ENCODE measurements around the gene PHC2. TPM values are rescaled to one million over a fixed set of nuclear protein-coding genes. Genes with fewer than 3 reads are reported as not detected.

Gene PHC2
- total RNA-seq, 1 experiment from 2014 or later, result 9.4 TPM

DNA sequence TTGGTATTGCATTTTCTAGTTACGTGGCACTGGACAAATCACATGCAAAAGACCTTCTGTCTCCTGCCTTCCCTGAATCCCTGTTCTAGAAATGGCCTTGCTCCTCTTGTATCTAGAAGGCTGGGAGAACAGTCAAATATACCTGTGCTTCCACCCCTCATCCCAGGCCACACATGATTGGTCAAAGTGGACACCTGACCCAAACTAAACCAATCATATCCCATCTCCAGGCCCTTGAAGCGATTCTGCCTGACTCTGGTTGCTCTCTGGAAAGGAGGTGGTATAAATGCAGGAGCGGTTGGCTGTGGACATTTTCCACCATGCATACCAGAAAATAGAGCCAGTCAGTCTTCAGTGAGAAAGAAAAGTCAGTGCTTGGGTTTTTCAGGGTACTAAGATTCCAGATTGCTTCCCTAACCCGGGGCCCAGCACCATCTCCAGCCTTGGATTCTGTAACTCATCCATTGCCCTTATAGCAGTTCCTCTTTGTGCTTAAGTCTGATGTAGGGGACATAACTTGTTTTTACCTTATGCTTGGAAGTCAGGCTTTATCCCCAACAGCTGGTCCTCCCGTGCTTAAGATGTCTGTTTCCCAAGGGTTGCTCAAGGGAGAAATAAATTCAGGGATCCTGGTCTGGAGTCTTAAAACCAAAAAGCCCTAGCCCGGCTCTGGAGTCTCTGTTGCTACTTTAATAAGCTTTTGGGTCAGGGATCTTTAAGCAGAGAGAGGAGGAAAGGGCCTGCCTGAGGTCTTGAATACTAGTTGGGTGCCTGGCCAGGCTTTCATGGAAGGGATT lies 7.7 kb upstream of the PHC2 start:
- Mint-ChIP-seq H3K27ac (no peak overlapping the region), H3K27me3 (ENCODE audit: low read depth) (peaks cover 17% of the 10 kb centered on the region), H3K4me1 (peaks cover 15 to 24% of the 10 kb centered on the region in 2 experiments; a peak in 3 of 4 replicates), H3K36me3 (ENCODE audit: insufficient read depth in 1 of 3, low read depth in 3 of 3) (no peaks in the 10 kb centered on the region), H3K9me3 (no peaks in the 10 kb centered on the region; a peak in 1 of 5 replicates), H3K4me3 (no peak overlapping the region)
- H3K14ac ChIP-seq (ENCODE audit: insufficient read depth, low read length), result no peak overlapping the region
- H3K4me2 ChIP-seq (ENCODE audit: insufficient read depth, insufficient read length, low read length), result no peak overlapping the region
- no peak overlapping the region for H3K18ac ChIP-seq (ENCODE audit: insufficient read length, low read depth, low read length)
- no peak overlapping the region for H4K8ac ChIP-seq (replicated peaks; ENCODE audit: insufficient read length, low read depth, low read length)
- H2AK5ac ChIP-seq (ENCODE audit: insufficient read length, low read length), result no peak overlapping the region
- peaks cover 2% of the 10 kb centered on the region for H3K4me1 ChIP-seq (ENCODE audit: insufficient read depth, low read length)
- DNase-seq, result no peak
- no peaks in the 10 kb centered on the region for H3K9me3 ChIP-seq (ENCODE audit: control insufficient read depth, low read depth, low read length)
- no peak overlapping the region for H3K23ac ChIP-seq (ENCODE audit: insufficient read length, low read depth, low read length)
- H2BK20ac ChIP-seq (ENCODE audit: low read depth, low read length, poor library complexity, severe bottlenecking), result no peak overlapping the region
- no peak overlapping the region for H3K56ac ChIP-seq (ENCODE audit: insufficient read length, low read depth, low read length)
- H2BK5ac ChIP-seq (ENCODE audit: insufficient read length, low read length), result no peak overlapping the region
- H2BK15ac ChIP-seq (ENCODE audit: low read depth, low read length), result no peak overlapping the region
- H3K4ac ChIP-seq (ENCODE audit: low read depth, low read length), result no peak overlapping the region
- no peak overlapping the region for H2BK12ac ChIP-seq (ENCODE audit: insufficient read length, low read depth, low read length)
- H3K79me1 ChIP-seq (ENCODE audit: insufficient read depth, low read depth, low read length, poor library complexity, severe bottlenecking), result no peaks in the 10 kb centered on the region
- WGBS (ENCODE audit: extremely low coverage, insufficient read length, low lambda C conversion rate), result no CpG with 5 or more reads among the region's 6 CpGs
- no peak overlapping the region for H4K5ac ChIP-seq (ENCODE audit: insufficient read length, low read depth, low read length)
- no peak overlapping the region for H4K91ac ChIP-seq (ENCODE audit: insufficient read length, low read depth, low read length)
- H3K79me2 ChIP-seq (ENCODE audit: insufficient read depth, low read length), result no peaks in the 10 kb centered on the region
- no peak overlapping the region for H2BK120ac ChIP-seq (ENCODE audit: low read depth, low read length, poor library complexity, severe bottlenecking)
- TF ChIP-seq, protein P1, sequence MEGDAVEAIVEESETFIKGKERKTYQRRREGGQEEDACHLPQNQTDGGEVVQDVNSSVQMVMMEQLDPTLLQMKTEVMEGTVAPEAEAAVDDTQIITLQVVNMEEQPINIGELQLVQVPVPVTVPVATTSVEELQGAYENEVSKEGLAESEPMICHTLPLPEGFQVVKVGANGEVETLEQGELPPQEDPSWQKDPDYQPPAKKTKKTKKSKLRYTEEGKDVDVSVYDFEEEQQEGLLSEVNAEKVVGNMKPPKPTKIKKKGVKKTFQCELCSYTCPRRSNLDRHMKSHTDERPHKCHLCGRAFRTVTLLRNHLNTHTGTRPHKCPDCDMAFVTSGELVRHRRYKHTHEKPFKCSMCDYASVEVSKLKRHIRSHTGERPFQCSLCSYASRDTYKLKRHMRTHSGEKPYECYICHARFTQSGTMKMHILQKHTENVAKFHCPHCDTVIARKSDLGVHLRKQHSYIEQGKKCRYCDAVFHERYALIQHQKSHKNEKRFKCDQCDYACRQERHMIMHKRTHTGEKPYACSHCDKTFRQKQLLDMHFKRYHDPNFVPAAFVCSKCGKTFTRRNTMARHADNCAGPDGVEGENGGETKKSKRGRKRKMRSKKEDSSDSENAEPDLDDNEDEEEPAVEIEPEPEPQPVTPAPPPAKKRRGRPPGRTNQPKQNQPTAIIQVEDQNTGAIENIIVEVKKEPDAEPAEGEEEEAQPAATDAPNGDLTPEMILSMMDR (conservative IDR thresholded peaks at IDR 0.05), result no peak
- H3K9ac ChIP-seq (ENCODE audit: extremely low read depth, insufficient read length, low read length), result no peak overlapping the region
- no peak overlapping the region for H3K27ac ChIP-seq (ENCODE audit: insufficient read length, low read depth, low read length)
- no peaks in the 10 kb centered on the region for H3K23me2 ChIP-seq (ENCODE audit: insufficient read length, low read depth, low read length, poor library complexity, severe bottlenecking)
- no peaks in the 10 kb centered on the region for H3K27me3 ChIP-seq (ENCODE audit: insufficient read depth, low read length)
- no peaks in the 10 kb centered on the region for H4K20me1 ChIP-seq (ENCODE audit: control insufficient read depth, insufficient read depth, insufficient read length)
- no peak overlapping the region for H3T11ph ChIP-seq (ENCODE audit: low read length)
- H2AFZ ChIP-seq (ENCODE audit: low read length), result no peak overlapping the region

Measured in H9 (cell line).